GM23338 (cell line): ENCODE results near the gene KIAA1191. TPM values are rescaled to one million over a fixed set of nuclear protein-coding genes. Genes with fewer than 3 reads are reported as not detected.

Source experiments
- ATAC-seq: fragments of 200-7000 bp; cut with Tn5 transposase; 3 replicates; pipeline ENCODE4 v1.9.1; 2020
- DNase-seq: peaks from one replicate; pipeline ENCODE4 v3.0.0-alpha.2; 2015; ENCODE audit warnings: low spot score
- H2AFZ ChIP-seq: fragments of 200-600 bp; sonication (generic); 2 replicates; pipeline ENCODE4 v1.8.0; 2016; ENCODE audit warnings: antibody characterized with exemption, mild to moderate bottlenecking, moderate library complexity
- H3F3A ChIP-seq: fragments of 200-600 bp; sonication (generic); replicated peaks from 2 replicates; pipeline ENCODE4 v1.8.0; 2017; ENCODE audit warnings: antibody characterized with exemption, mixed run types, low read depth
- H3K27ac ChIP-seq: fragments of 200-600 bp; sonication (generic); 2 replicates; pipeline ENCODE4 v1.6.1; 2016; ENCODE audit warnings: low read depth
- H3K27me3 ChIP-seq: fragments of 200-600 bp; sonication (generic); 2 replicates; pipeline ENCODE4 v1.8.0; 2016; ENCODE audit warnings: mild to moderate bottlenecking, mixed run types, moderate library complexity; ENCODE audit not compliant: insufficient read depth
- H3K36me3 ChIP-seq: fragments of 200-600 bp; sonication (generic); 2 replicates; pipeline ENCODE4 v1.8.0; 2016; ENCODE audit warnings: mild to moderate bottlenecking; ENCODE audit not compliant: insufficient read depth
- H3K4me1 ChIP-seq: fragments of 200-600 bp; sonication (generic); 2 replicates; pipeline ENCODE4 v1.8.0; 2016; ENCODE audit warnings: mild to moderate bottlenecking, moderate library complexity; ENCODE audit not compliant: insufficient read depth
- H3K4me2 ChIP-seq: fragments of 200-600 bp; sonication (generic); 2 replicates; pipeline ENCODE4 v1.7.1; 2017; ENCODE audit warnings: mixed run types
- H3K4me3 ChIP-seq: fragments of 200-600 bp; sonication (generic); 2 replicates; pipeline ENCODE4 v1.6.1; 2016; ENCODE audit warnings: mixed run types
- H3K79me2 ChIP-seq: fragments of 200-600 bp; sonication (generic); replicated peaks from 2 replicates; pipeline ENCODE4 v1.8.0; 2017; ENCODE audit warnings: mild to moderate bottlenecking; ENCODE audit not compliant: insufficient read depth
- H3K9me2 ChIP-seq: fragments of 200-600 bp; sonication (generic); 2 replicates; pipeline ENCODE4 v1.8.0; 2017; ENCODE audit not compliant: insufficient read depth
- H4K20me1 ChIP-seq: fragments of 200-600 bp; sonication (generic); replicated peaks from 2 replicates; pipeline ENCODE4 v1.8.0; 2017; ENCODE audit warnings: mild to moderate bottlenecking; ENCODE audit not compliant: insufficient read depth
- H3K27ac Mint-ChIP-seq: 2 replicates; pipeline ENCODE4 v1.8.0; 2020; ENCODE audit warnings: inconsistent platforms, mild to moderate bottlenecking, moderate library complexity, mixed read lengths
- H3K27me3 Mint-ChIP-seq: 3 replicates; pipeline ENCODE4 v1.8.0; 2022; ENCODE audit warnings: low read depth, mild to moderate bottlenecking, moderate library complexity, mixed read lengths, inconsistent platforms; ENCODE audit not compliant: insufficient read depth, poor library complexity
- H3K36me3 Mint-ChIP-seq: 3 replicates; pipeline ENCODE4 v1.8.0; 2021; ENCODE audit warnings: low read depth, mild to moderate bottlenecking, inconsistent platforms, moderate library complexity, mixed read lengths
- H3K4me1 Mint-ChIP-seq: 3 replicates; pipeline ENCODE4 v1.8.0; 2020; ENCODE audit warnings: mild to moderate bottlenecking, inconsistent platforms, mixed read lengths
- H3K4me3 Mint-ChIP-seq: 3 replicates; pipeline ENCODE4 v1.8.0; 2021; ENCODE audit warnings: moderate library complexity, mild to moderate bottlenecking, inconsistent platforms, mixed read lengths
- H3K9me3 Mint-ChIP-seq: 3 replicates; pipeline ENCODE4 v1.8.0; 2020; ENCODE audit warnings: moderate library complexity, mild to moderate bottlenecking, inconsistent platforms, mixed read lengths
- ETS1 ChIP-seq: IDR thresholded peaks from 2 replicates; pipeline ENCODE4 v1.6.1; 2016; ENCODE audit warnings: antibody characterized with exemption
- EZH2 ChIP-seq: fragments of 200-600 bp; sonication (generic); IDR thresholded peaks from one replicate; pipeline ENCODE4 v1.8.0; 2017; ENCODE audit warnings: antibody characterized with exemption, mild to moderate bottlenecking, low read depth; ENCODE audit not compliant: unreplicated experiment
- NANOG ChIP-seq: IDR thresholded peaks from 2 replicates; pipeline ENCODE4 v1.6.1; 2016; ENCODE audit warnings: antibody characterized with exemption, borderline replicate concordance
- STAT1 ChIP-seq: IDR thresholded peaks from one replicate; pipeline ENCODE4 v1.6.1; 2016; ENCODE audit warnings: antibody characterized with exemption; ENCODE audit not compliant: unreplicated experiment
- ZNF114 ChIP-seq: fragments of 250-450 bp; sonication (Bioruptor Pico); IDR thresholded peaks from 2 replicates; pipeline ENCODE4 v1.5.0; 2020; ENCODE audit warnings: mild to moderate bottlenecking, moderate library complexity
- ZNF331 ChIP-seq: fragments of 250-450 bp; sonication (Bioruptor Pico); IDR thresholded peaks from 2 replicates; pipeline ENCODE4 v1.5.0; 2020; ENCODE audit warnings: low read depth, mild to moderate bottlenecking, moderate library complexity
- polyA plus RNA-seq: library from polyadenylated mRNA; unstranded; fragments of >200 nt; fragmentation: Nextera tagmentation; extraction: Ambion mirVana; gene quantifications from 2 replicates; pipeline ENCODE4 v1.2.1, GENCODE V29; 2016
- total RNA-seq: library from RNA; depleted of rRNA; stranded (reverse); fragments of >200 nt; shearing (Covaris generic); gene quantifications from 2 replicates; pipeline ENCODE4 v1.2.3, GENCODE V29; 2014
- TF ChIP-seq, protein P1 (sequence below): IDR thresholded peaks from one replicate; pipeline ENCODE4 v1.6.1; 2018; ENCODE audit warnings: antibody characterized with exemption; ENCODE audit not compliant: unreplicated experiment
- TF ChIP-seq, protein P2 (sequence below): fragments of 250-450 bp; sonication (Bioruptor Pico); IDR thresholded peaks from 2 replicates; pipeline ENCODE4 v1.5.0; 2020; ENCODE audit warnings: mild to moderate bottlenecking, moderate library complexity
- TF ChIP-seq, protein P3 (sequence below), 2 experiments: fragments of 200-600 bp in 1 of 2; sonication (generic) in 1 of 2; conservative IDR thresholded peaks; 2 replicates each; pipeline versions ENCODE4 v1.5.1 to v1.6.1; 2016 to 2017; ENCODE audit warnings: antibody characterized with exemption in 2 of 2, low read depth in 2 of 2, mild to moderate bottlenecking in 2 of 2, moderate library complexity in 1 of 2

Gene KIAA1191
- total and polyA plus RNA-seq, 2 experiments from 2014 or later = 52.3 to 87.2 TPM

DNA sequence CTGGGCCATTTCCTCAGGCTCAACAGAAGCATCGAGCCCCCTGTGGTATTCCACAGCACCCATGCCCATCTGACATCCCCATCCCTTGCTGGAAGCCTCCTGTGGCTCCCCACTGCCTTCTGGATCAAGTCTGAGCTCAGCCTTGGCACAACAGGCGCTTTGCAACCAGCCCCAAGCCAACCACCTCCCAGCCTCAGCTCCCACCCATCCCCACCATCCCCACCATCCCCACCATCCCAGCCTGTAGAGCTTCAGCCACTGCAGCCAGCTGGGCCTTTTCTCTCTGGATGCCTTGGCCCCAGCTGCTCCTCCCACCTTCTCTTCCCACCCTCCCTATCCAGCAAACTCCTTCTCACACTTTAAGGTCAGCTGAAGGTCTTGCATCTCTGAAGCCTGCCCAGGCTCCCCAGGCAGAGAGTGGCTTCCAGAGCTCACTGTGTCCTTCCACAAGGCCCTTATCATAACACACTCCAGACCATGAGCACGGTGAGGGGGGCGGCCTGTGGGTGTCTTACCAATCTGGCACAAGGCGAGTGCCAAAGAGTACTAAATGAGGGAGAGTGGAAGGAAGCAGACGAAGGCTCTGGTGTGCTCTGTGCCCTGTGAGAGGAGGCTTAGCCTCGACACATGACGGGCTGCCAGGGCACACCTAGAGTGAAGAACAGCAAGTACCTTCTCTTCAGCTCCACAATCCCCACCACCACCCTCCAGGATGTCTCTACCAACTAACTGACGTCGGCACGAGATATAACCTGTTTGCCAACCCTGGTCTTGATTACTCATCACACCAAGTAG lies 33.5 kb upstream of the KIAA1191 start:
- Histone ChIP-seq H3K36me3 (no peaks in the 10 kb centered on the region), H3K9me2 (no peaks in the 10 kb centered on the region), H3F3A (no peaks in the 10 kb centered on the region), H3K4me2 (no peak overlapping the region), H3K4me1 (no peaks in the 10 kb centered on the region), H3K4me3 (no peak overlapping the region), H3K27me3 (no peaks in the 10 kb centered on the region), H3K27ac (no peak overlapping the region), H4K20me1 (no peaks in the 10 kb centered on the region), H2AFZ (no peak overlapping the region), H3K79me2 (no peaks in the 10 kb centered on the region)
- Mint-ChIP-seq H3K27me3 (peaks cover 9% of the 10 kb centered on the region), H3K4me3 (no peak overlapping the region), H3K9me3 (no peaks in the 10 kb centered on the region), H3K4me1 (peaks cover 4% of the 10 kb centered on the region; the same call in 1 of the 3 replicates), H3K27ac (0 out of 2 replicates have a peak overlapping the region, but pooled peaks have one; percentile 38), H3K36me3 (peaks cover 10% of the 10 kb centered on the region; the same call in 2 of the 3 replicates)
- no peak for TF ChIP-seq EZH2
- TF ChIP-seq, protein P1, sequence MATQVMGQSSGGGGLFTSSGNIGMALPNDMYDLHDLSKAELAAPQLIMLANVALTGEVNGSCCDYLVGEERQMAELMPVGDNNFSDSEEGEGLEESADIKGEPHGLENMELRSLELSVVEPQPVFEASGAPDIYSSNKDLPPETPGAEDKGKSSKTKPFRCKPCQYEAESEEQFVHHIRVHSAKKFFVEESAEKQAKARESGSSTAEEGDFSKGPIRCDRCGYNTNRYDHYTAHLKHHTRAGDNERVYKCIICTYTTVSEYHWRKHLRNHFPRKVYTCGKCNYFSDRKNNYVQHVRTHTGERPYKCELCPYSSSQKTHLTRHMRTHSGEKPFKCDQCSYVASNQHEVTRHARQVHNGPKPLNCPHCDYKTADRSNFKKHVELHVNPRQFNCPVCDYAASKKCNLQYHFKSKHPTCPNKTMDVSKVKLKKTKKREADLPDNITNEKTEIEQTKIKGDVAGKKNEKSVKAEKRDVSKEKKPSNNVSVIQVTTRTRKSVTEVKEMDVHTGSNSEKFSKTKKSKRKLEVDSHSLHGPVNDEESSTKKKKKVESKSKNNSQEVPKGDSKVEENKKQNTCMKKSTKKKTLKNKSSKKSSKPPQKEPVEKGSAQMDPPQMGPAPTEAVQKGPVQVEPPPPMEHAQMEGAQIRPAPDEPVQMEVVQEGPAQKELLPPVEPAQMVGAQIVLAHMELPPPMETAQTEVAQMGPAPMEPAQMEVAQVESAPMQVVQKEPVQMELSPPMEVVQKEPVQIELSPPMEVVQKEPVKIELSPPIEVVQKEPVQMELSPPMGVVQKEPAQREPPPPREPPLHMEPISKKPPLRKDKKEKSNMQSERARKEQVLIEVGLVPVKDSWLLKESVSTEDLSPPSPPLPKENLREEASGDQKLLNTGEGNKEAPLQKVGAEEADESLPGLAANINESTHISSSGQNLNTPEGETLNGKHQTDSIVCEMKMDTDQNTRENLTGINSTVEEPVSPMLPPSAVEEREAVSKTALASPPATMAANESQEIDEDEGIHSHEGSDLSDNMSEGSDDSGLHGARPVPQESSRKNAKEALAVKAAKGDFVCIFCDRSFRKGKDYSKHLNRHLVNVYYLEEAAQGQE = no peak
- TF ChIP-seq ZNF114 = no peak
- no peak for TF ChIP-seq ETS1
- TF ChIP-seq, protein P2, sequence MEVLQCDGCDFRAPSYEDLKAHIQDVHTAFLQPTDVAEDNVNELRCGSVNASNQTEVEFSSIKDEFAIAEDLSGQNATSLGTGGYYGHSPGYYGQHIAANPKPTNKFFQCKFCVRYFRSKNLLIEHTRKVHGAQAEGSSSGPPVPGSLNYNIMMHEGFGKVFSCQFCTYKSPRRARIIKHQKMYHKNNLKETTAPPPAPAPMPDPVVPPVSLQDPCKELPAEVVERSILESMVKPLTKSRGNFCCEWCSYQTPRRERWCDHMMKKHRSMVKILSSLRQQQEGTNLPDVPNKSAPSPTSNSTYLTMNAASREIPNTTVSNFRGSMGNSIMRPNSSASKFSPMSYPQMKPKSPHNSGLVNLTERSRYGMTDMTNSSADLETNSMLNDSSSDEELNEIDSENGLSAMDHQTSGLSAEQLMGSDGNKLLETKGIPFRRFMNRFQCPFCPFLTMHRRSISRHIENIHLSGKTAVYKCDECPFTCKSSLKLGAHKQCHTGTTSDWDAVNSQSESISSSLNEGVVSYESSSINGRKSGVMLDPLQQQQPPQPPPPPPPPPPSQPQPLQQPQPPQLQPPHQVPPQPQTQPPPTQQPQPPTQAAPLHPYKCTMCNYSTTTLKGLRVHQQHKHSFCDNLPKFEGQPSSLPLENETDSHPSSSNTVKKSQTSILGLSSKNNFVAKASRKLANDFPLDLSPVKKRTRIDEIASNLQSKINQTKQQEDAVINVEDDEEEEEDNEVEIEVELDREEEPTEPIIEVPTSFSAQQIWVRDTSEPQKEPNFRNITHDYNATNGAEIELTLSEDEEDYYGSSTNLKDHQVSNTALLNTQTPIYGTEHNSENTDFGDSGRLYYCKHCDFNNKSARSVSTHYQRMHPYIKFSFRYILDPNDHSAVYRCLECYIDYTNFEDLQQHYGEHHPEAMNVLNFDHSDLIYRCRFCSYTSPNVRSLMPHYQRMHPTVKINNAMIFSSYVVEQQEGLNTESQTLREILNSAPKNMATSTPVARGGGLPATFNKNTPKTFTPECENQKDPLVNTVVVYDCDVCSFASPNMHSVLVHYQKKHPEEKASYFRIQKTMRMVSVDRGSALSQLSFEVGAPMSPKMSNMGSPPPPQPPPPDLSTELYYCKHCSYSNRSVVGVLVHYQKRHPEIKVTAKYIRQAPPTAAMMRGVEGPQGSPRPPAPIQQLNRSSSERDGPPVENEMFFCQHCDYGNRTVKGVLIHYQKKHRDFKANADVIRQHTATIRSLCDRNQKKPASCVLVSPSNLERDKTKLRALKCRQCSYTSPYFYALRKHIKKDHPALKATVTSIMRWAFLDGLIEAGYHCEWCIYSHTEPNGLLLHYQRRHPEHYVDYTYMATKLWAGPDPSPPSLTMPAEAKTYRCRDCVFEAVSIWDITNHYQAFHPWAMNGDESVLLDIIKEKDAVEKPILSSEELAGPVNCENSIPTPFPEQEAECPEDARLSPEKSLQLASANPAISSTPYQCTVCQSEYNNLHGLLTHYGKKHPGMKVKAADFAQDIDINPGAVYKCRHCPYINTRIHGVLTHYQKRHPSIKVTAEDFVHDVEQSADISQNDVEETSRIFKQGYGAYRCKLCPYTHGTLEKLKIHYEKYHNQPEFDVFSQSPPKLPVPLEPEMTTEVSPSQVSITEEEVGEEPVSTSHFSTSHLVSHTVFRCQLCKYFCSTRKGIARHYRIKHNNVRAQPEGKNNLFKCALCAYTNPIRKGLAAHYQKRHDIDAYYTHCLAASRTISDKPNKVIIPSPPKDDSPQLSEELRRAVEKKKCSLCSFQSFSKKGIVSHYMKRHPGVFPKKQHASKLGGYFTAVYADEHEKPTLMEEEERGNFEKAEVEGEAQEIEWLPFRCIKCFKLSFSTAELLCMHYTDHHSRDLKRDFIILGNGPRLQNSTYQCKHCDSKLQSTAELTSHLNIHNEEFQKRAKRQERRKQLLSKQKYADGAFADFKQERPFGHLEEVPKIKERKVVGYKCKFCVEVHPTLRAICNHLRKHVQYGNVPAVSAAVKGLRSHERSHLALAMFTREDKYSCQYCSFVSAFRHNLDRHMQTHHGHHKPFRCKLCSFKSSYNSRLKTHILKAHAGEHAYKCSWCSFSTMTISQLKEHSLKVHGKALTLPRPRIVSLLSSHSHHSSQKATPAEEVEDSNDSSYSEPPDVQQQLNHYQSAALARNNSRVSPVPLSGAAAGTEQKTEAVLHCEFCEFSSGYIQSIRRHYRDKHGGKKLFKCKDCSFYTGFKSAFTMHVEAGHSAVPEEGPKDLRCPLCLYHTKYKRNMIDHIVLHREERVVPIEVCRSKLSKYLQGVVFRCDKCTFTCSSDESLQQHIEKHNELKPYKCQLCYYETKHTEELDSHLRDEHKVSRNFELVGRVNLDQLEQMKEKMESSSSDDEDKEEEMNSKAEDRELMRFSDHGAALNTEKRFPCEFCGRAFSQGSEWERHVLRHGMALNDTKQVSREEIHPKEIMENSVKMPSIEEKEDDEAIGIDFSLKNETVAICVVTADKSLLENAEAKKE = no peak
- no peak for TF ChIP-seq STAT1
- TF ChIP-seq, protein P3, sequence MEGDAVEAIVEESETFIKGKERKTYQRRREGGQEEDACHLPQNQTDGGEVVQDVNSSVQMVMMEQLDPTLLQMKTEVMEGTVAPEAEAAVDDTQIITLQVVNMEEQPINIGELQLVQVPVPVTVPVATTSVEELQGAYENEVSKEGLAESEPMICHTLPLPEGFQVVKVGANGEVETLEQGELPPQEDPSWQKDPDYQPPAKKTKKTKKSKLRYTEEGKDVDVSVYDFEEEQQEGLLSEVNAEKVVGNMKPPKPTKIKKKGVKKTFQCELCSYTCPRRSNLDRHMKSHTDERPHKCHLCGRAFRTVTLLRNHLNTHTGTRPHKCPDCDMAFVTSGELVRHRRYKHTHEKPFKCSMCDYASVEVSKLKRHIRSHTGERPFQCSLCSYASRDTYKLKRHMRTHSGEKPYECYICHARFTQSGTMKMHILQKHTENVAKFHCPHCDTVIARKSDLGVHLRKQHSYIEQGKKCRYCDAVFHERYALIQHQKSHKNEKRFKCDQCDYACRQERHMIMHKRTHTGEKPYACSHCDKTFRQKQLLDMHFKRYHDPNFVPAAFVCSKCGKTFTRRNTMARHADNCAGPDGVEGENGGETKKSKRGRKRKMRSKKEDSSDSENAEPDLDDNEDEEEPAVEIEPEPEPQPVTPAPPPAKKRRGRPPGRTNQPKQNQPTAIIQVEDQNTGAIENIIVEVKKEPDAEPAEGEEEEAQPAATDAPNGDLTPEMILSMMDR (conservative IDR thresholded peaks at IDR 0.05; ENCODE audit: low read depth in 2 of 2) = no peak
- no peak for TF ChIP-seq NANOG
- no peak for TF ChIP-seq ZNF331 (CRISPR knock-in tag)
- ATAC-seq = no peak
- no peak for DNase-seq
